Body of pancreas (tissue), 4 donors: ENCODE measurements around the gene CAPN2. TPM values are rescaled to one million over a fixed set of nuclear protein-coding genes. Genes with fewer than 3 reads are reported as not detected.

Experiments
- ATAC-seq: fragments of 150-250 bp; one replicate; pipeline ENCODE4 v1.9.1; 2016
- DNase-seq, 4 donors: peaks; one replicate each; pipeline ENCODE4 v3.0.0-alpha.2; 2019
- H3K27ac ChIP-seq, 4 donors: fragments of 200-600 bp; sonication (generic); 1 replicate in 3 of 4; 2 replicates in 1 of 4; pipeline versions ENCODE4 v1.5.1 to v1.6.1; 2016 to 2019; ENCODE audit warnings: mild to moderate bottlenecking in 1 of 4, mixed read lengths in 1 of 4, moderate library complexity in 1 of 4
- H3K27me3 ChIP-seq, 2 donors: fragments of 200-600 bp; sonication (generic); one replicate each; pipeline ENCODE4 v1.6.0; 2016; ENCODE audit warnings: mild to moderate bottlenecking in 1 of 2
- H3K36me3 ChIP-seq, 2 donors: fragments of 200-600 bp; sonication (generic); replicated peaks in 1 of 2; 2 replicates each; pipeline ENCODE4 v1.5.1; 2016; ENCODE audit warnings: low read depth in 2 of 2; ENCODE audit not compliant: insufficient read depth in 1 of 2
- H3K4me1 ChIP-seq: fragments of 200-600 bp; sonication (generic); one replicate; pipeline ENCODE4 v1.6.0; 2016
- H3K4me3 ChIP-seq, 2 donors: fragments of 200-600 bp; sonication (generic); 1 replicate in 1 of 2; 2 replicates in 1 of 2; pipeline ENCODE4 v1.5.1; 2016 to 2019
- H3K9me3 ChIP-seq, 3 donors: fragments of 200-600 bp; sonication (generic); 1 replicate in 2 of 3; 2 replicates in 1 of 3; pipeline ENCODE4 v1.5.1; 2016
- POLR2A ChIP-seq, 3 donors: fragments of 450-650 bp; IDR thresholded peaks; one replicate each; pipeline ENCODE4 v1.6.1; 2016; ENCODE audit warnings: antibody characterized with exemption in 3 of 3, mild to moderate bottlenecking in 2 of 3
- WGBS, 2 donors: methylation state at CpG; one replicate each; pipeline ENCODE4 v1.1.5; 2017; 5-methylcytosine and 5-hydroxymethylcytosine counted together
- intact Hi-C: fragments of 100-400 bp; cut with DNase I; formaldehyde crosslinking; loops from one replicate; pipeline ENCODE4 v1.15.1; 2023
- total RNA-seq, 2 donors: library from RNA; depleted of rRNA; stranded (reverse); fragments of >200 nt; gene quantifications; one replicate each; pipeline ENCODE4 v1.1.0, GENCODE V29; 2016
- TF ChIP-seq, protein P1 (sequence below), 7 experiments: fragments of 450-650 bp in 4 of 7; fragments of 200-600 bp in 3 of 7; sonication (generic) in 3 of 7; IDR thresholded peaks; one replicate each; pipeline ENCODE4 v1.5.1; 2016 to 2019; ENCODE audit warnings: antibody characterized with exemption in 7 of 7

Gene CAPN2
- total RNA-seq, 2 donors from 2014 or later = 85.7 to 90.0 TPM

DNA sequence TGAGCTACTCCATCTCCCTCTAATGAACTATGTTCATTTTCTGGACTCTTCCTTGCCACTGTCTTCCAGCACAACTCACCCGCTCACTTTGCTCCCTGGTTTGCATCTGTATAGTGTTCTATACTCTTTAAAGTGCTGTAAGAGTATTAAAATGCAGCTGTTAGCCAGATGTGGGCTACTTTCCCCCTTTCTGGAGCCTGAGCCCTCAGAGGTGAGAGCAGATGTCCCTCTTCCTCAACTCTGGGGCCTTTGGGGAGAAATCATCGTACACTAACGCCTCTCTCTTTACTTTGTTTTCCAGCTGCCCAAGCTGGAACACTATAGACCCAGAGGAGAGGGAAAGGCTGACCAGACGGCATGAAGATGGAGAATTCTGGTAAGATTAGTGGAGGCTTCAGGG lies 39.4 kb downstream of the CAPN2 start:
- peaks cover 0 to 39% of the 10 kb centered on the region in 2 donors for H3K36me3 ChIP-seq
- H3K4me3 ChIP-seq = no peak overlapping the region
- TF ChIP-seq, protein P1, sequence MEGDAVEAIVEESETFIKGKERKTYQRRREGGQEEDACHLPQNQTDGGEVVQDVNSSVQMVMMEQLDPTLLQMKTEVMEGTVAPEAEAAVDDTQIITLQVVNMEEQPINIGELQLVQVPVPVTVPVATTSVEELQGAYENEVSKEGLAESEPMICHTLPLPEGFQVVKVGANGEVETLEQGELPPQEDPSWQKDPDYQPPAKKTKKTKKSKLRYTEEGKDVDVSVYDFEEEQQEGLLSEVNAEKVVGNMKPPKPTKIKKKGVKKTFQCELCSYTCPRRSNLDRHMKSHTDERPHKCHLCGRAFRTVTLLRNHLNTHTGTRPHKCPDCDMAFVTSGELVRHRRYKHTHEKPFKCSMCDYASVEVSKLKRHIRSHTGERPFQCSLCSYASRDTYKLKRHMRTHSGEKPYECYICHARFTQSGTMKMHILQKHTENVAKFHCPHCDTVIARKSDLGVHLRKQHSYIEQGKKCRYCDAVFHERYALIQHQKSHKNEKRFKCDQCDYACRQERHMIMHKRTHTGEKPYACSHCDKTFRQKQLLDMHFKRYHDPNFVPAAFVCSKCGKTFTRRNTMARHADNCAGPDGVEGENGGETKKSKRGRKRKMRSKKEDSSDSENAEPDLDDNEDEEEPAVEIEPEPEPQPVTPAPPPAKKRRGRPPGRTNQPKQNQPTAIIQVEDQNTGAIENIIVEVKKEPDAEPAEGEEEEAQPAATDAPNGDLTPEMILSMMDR (IDR thresholded peaks at IDR 0.05) = no peak
- TF ChIP-seq POLR2A (IDR thresholded peaks at IDR 0.05) = no peak
- DNase-seq (no peak), ATAC-seq (no peak)
- H3K27ac ChIP-seq = no peak overlapping the region
- 89 to 93% methylated on average over 4 of the region's 4 CpGs for WGBS, 2 donors
- no peaks in the 10 kb centered on the region for H3K9me3 ChIP-seq
- intact Hi-C loops = loop anchor here (5.0 kb wide), 1 partner anchor 34 kb away; no protein-coding TSS in a partner anchor
- peaks cover 20% of the 10 kb centered on the region for H3K4me1 ChIP-seq
- no peaks in the 10 kb centered on the region for H3K27me3 ChIP-seq

DNA sequence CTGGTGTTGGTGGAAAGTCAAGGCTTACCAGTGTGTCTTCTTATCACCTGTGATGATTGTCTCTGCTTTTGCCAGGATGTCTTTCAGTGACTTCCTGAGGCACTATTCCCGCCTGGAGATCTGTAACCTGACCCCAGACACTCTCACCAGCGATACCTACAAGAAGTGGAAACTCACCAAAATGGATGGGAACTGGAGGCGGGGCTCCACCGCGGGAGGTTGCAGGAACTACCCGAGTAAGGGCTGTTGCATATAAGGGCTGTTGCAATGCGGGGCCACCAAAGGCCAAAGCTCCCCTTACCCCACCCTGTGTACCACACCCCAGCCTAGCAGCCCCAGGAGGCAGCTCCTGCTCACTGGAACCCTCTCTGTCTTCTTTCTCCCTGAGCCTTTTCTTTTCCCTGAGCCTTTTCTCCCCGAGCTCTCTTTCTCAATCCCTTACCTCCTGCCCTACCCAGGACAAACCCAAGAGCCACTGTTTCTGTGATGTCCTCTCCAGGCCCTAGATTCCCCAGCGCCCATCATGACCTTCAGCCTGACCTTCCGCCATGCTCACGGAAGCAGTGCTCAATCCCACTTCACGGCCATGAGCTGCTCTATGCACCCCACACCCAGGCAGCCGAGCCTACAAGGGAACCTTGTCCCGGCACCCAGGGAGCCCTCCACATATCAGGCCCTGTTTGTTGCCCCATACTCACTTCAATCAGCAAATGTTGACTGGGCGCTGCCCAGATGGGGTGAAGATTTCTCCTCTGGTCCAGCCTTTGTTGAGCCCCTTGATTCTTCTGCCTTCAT lies 40.6 kb downstream of the CAPN2 start:
- ATAC-seq = no peak
- intact Hi-C loops = loop anchor here (5.0 kb wide), 1 partner anchor 36 kb away; no protein-coding TSS in a partner anchor
- peaks cover 12% of the 10 kb centered on the region for H3K4me1 ChIP-seq
- H3K4me3 ChIP-seq = no peak overlapping the region
- H3K27me3 ChIP-seq = no peaks in the 10 kb centered on the region
- 77 to 85% methylated on average over 15 of the region's 15 CpGs for WGBS, 2 donors
- TF ChIP-seq POLR2A (IDR thresholded peaks at IDR 0.05) = no peak
- TF ChIP-seq, protein P1 (IDR thresholded peaks at IDR 0.05) = no peak
- no peak overlapping the region for H3K27ac ChIP-seq
- H3K9me3 ChIP-seq = no peaks in the 10 kb centered on the region
- peaks cover 0 to 34% of the 10 kb centered on the region in 2 donors for H3K36me3 ChIP-seq
- no peak for DNase-seq

DNA sequence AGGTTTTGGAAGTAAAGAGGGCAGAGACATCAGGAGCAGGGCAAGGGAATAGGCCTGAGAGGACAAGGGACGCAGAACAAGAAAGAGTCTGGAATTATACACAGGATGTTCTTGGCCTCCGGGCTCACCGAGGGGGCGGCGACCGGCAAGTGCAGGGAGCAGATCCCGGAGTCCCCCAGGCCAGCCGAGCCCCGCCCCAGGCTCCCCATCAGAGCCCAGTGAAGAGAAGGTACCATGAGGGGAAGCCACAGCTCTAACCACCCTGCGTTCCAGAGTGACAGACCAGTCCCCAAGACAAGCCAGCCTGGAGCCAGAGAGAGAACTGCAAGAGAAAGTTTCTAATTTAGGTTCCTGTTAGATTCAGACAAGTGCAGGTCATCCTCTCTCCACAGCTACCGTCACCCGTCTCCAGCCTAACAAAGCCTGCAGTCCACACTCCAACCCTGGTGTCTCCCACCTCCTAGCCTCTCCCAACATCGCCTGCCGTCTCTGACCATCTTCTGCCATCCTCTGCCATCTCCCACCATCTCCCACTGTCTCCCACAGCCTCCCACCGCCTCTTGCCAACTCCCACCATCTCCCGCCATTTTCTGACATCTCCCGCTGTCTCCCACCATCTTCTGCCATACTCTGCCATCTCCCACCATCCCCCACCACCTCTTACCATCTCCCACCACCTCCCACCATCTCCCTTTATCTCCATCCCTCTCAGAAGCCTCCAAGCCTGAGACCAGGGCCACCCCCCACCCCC lies 42.5 kb downstream of the CAPN2 start:
- Histone ChIP-seq H3K27ac (no peak overlapping the region), H3K36me3 (peaks cover 0 to 41% of the 10 kb centered on the region in 2 donors), H3K9me3 (no peaks in the 10 kb centered on the region), H3K4me1 (no peaks in the 10 kb centered on the region), H3K4me3 (no peak overlapping the region), H3K27me3 (no peaks in the 10 kb centered on the region)
- no peak for TF ChIP-seq POLR2A (IDR thresholded peaks at IDR 0.05)
- TF ChIP-seq, protein P1 (IDR thresholded peaks at IDR 0.05) = no peak
- intact Hi-C loops = loop anchor here (5.0 kb wide), 1 partner anchor 38 kb away; no protein-coding TSS in a partner anchor
- DNase-seq (no peak), ATAC-seq (no peak)
- 93 to 96% methylated on average over 16 to 17 of the region's 17 CpGs for WGBS, 2 donors

DNA sequence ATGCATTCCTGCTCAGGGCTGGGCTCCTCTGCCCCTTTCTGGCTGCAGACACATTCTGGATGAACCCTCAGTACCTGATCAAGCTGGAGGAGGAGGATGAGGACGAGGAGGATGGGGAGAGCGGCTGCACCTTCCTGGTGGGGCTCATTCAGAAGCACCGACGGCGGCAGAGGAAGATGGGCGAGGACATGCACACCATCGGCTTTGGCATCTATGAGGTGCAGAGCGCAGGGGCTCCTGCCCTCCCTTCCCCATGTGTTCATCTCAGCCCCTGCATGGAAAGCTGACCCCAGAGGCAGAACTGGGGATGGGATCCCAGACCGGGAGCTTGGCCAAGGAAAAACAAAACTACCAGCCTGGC lies 43.1 kb downstream of the CAPN2 start:
- Histone ChIP-seq H3K4me3 (no peak overlapping the region), H3K4me1 (no peaks in the 10 kb centered on the region), H3K9me3 (no peaks in the 10 kb centered on the region), H3K27me3 (no peaks in the 10 kb centered on the region), H3K27ac (no peak overlapping the region), H3K36me3 (peaks cover 0 to 41% of the 10 kb centered on the region in 2 donors)
- no peak for ATAC-seq
- DNase-seq = no peak
- TF ChIP-seq, protein P1 (IDR thresholded peaks at IDR 0.05) = no peak
- no peak for TF ChIP-seq POLR2A (IDR thresholded peaks at IDR 0.05)
- intact Hi-C loops = no loop called here
- WGBS, 2 donors = 95% methylated on average over 9 of the region's 9 CpGs
